Measurements from ENCODE around the gene YTHDC2. TPM values are rescaled to one million over a fixed set of nuclear protein-coding genes. Genes with fewer than 3 reads are reported as not detected.

YTHDC2 gene
- total and polyA plus RNA-seq, 2 of the 13 experiments (the other 11 are each of a cell fraction or from before 2014, with no cell fraction given): 6.7 to 17.8 TPM

- ChIA-PET CTCF (ENCODE audit: low intra/inter-chr PET ratio, low total read pairs) (no interaction called here), POLR2A (no interaction called here)
- no peak for DNase-seq (ENCODE audit: low spot score)
- no peaks in the 10 kb centered on the region for H3K27me3 ChIP-seq (ENCODE audit: control insufficient read depth in 1 of 2, insufficient read depth in 2 of 2, low read length in 2 of 2)
- TF ChIP-seq SKI (IDR thresholded peaks at IDR 0.05; ENCODE audit: partially characterized antibody) (no peak), MAFK (conservative IDR thresholded peaks at IDR 0.05 in 1 of 2, IDR thresholded peaks at IDR 0.05 in 1 of 2; ENCODE audit: low read length in 2 of 2) (peak; percentile 28 to 65; a peak in 3 of 4 replicates), MAFF (IDR thresholded peaks at IDR 0.05; ENCODE audit: low read depth, low read length) (peak; percentile 38; the same call in 1 of the 2 replicates), RBM39 (IDR thresholded peaks at IDR 0.05; ENCODE audit: low read depth, low read length, poor library complexity, severe bottlenecking) (no peak)
- WGBS (ENCODE audit: low lambda C conversion rate): 98% methylated on average over 3 of the region's 3 CpGs
- H3K4me2 ChIP-seq (ENCODE audit: low read depth, low read length): no peak overlapping the region
- no peaks in the 10 kb centered on the region for H3K4me1 ChIP-seq (ENCODE audit: insufficient read depth, low read length)
- H3K4me3 ChIP-seq (replicated peaks in 1 of 3; ENCODE audit: insufficient read depth in 1 of 3, low read depth in 2 of 3, low read length in 3 of 3): no peak overlapping the region
- H3K36me3 ChIP-seq (replicated peaks in 1 of 2; ENCODE audit: control insufficient read depth in 1 of 2, insufficient read depth in 2 of 2, low read length in 2 of 2): peaks cover 5 to 21% of the 10 kb centered on the region in 2 experiments; a peak in 4 of 5 replicates
- in situ Hi-C loops (cut with HindIII; ENCODE audit: extremely low pct_ligation_motif_present, low pct_unique_long_range_greater_than_20kb): no loop called here
- H3K27ac ChIP-seq (ENCODE audit: extremely low read length, insufficient read depth, low read length): no peak overlapping the region
- no TSS peak for BruUV-seq (replicated peaks)
- no peaks in the 10 kb centered on the region for H4K20me1 ChIP-seq (ENCODE audit: insufficient read depth, low read length)
- no peaks in the 10 kb centered on the region for H3K79me2 ChIP-seq (ENCODE audit: insufficient read depth, low read length)
- no peak for FAIRE-seq
- ATAC-seq: no peak
- H3K9me3 ChIP-seq (ENCODE audit: low read length): no peaks in the 10 kb centered on the region
- intact Hi-C loops (cut with micrococcal nuclease; ENCODE audit: unreplicated experiment): no loop called here
- no peak overlapping the region for H2AFZ ChIP-seq (ENCODE audit: low read length)
- H3K9ac ChIP-seq (ENCODE audit: insufficient read depth, low read depth, low read length): no peak overlapping the region
These were observed 49.4 kb downstream of the YTHDC2 start for GRCh38 chr5:113562828-113563400.

- BruUV-seq (replicated peaks): no TSS peak
- no peaks in the 10 kb centered on the region; the same call in 1 of the 2 replicates for H3K9me3 ChIP-seq (ENCODE audit: low read length)
- CTCF ChIA-PET (ENCODE audit: low intra/inter-chr PET ratio, low total read pairs): no interaction called here
- no peak overlapping the region for H2AFZ ChIP-seq (ENCODE audit: low read length)
- no peaks in the 10 kb centered on the region for H3K79me2 ChIP-seq (ENCODE audit: insufficient read depth, low read length)
- no peaks in the 10 kb centered on the region for H3K27me3 ChIP-seq (ENCODE audit: control insufficient read depth in 1 of 2, insufficient read depth in 2 of 2, low read length in 2 of 2)
- POLR2A ChIA-PET: no interaction called here
- H3K9ac ChIP-seq (ENCODE audit: insufficient read depth, low read depth, low read length): no peak overlapping the region
- in situ Hi-C loops (cut with HindIII; ENCODE audit: extremely low pct_ligation_motif_present, low pct_unique_long_range_greater_than_20kb): no loop called here
- DNase-seq (ENCODE audit: low spot score) (no peak), FAIRE-seq (no peak), ATAC-seq (no peak)
- 94% methylated on average over 5 of the region's 5 CpGs for WGBS (ENCODE audit: low lambda C conversion rate)
- H3K36me3 ChIP-seq (replicated peaks in 1 of 2; ENCODE audit: control insufficient read depth in 1 of 2, insufficient read depth in 2 of 2, low read length in 2 of 2): peaks cover 7 to 28% of the 10 kb centered on the region in 2 experiments; a peak in 4 of 5 replicates
- no peak overlapping the region for H3K4me3 ChIP-seq (replicated peaks in 1 of 3; ENCODE audit: insufficient read depth in 1 of 3, low read depth in 2 of 3, low read length in 3 of 3)
- intact Hi-C loops (cut with micrococcal nuclease; ENCODE audit: unreplicated experiment): no loop called here
- H4K20me1 ChIP-seq (ENCODE audit: insufficient read depth, low read length): no peaks in the 10 kb centered on the region
- H3K4me2 ChIP-seq (ENCODE audit: low read depth, low read length): no peak overlapping the region
- H3K4me1 ChIP-seq (ENCODE audit: insufficient read depth, low read length): no peaks in the 10 kb centered on the region
- no peak overlapping the region for H3K27ac ChIP-seq (ENCODE audit: extremely low read length, insufficient read depth, low read length)
- TF ChIP-seq PAF1 (CRISPR knock-in tag; IDR thresholded peaks at IDR 0.05) (no peak), ZNF780A (CRISPR knock-in tag; IDR thresholded peaks at IDR 0.05) (no peak), ISX (CRISPR knock-in tag; conservative IDR thresholded peaks at IDR 0.05) (no peak), NFYC (CRISPR knock-in tag; IDR thresholded peaks at IDR 0.05) (no peak), ZNF609 (CRISPR knock-in tag; IDR thresholded peaks at IDR 0.05; ENCODE audit: borderline replicate concordance) (no peak), MAFK (conservative IDR thresholded peaks at IDR 0.05 in 1 of 2, IDR thresholded peaks at IDR 0.05 in 1 of 2; ENCODE audit: low read length in 2 of 2) (no peak), ZNF761 (CRISPR knock-in tag; conservative IDR thresholded peaks at IDR 0.05) (no peak), ATF5 (CRISPR knock-in tag; IDR thresholded peaks at IDR 0.05; ENCODE audit: low read depth) (no peak), ZNF543 (CRISPR knock-in tag; IDR thresholded peaks at IDR 0.05) (no peak), HNF4A (CRISPR knock-in tag; IDR thresholded peaks at IDR 0.05) (no peak), SIX4 (CRISPR knock-in tag; IDR thresholded peaks at IDR 0.05) (no peak)
These were observed 55.9 kb downstream of the YTHDC2 start for GRCh38 chr5:113569396-113569795.

Measured in HepG2 (cell line).